HL-60 (cell line): ENCODE measurements around the gene APOBEC3H.

ENCODE experiments used
- CTCF ChIP-seq: IDR thresholded peaks from one replicate; pipeline ENCODE4 v1.5.1; 2011; ENCODE audit warnings: low read length, control low read depth, inconsistent platforms; ENCODE audit not compliant: insufficient read depth
- GABPA ChIP-seq: IDR thresholded peaks from 2 replicates; pipeline ENCODE4 v1.6.1; 2012; ENCODE audit warnings: low read depth
- POLR2AphosphoS5 ChIP-seq: IDR thresholded peaks from 2 replicates; pipeline ENCODE4 v1.6.1; 2012; ENCODE audit warnings: low read depth
- REST ChIP-seq: IDR thresholded peaks from 2 replicates; pipeline ENCODE4 v1.6.1; 2012; ENCODE audit warnings: low read depth; ENCODE audit not compliant: insufficient replicate concordance

GRCh38 chr22:39146256-39147101, 49.4 kb downstream of the APOBEC3H start:
- TF ChIP-seq REST: no peak
- TF ChIP-seq CTCF: no peak
- TF ChIP-seq POLR2AphosphoS5: no peak
- TF ChIP-seq GABPA: no peak
